ENCODE results near the gene OR2Z1. TPM values are rescaled to one million over a fixed set of nuclear protein-coding genes. Genes with fewer than 3 reads are reported as not detected.
"Not testable (repeated sequence)": the region's sequence is repeated elsewhere in the genome, so short reads cannot be mapped to it uniquely, and the experiment has no call there.

The OR2Z1 gene
- total RNA-seq, 4 donors from 2014 or later = not detected

- Histone ChIP-seq H3K9me3 (no peaks in the 10 kb centered on the region), H3K4me1 (no peaks in the 10 kb centered on the region), H3K27me3 (peaks cover 0 to 19% (median 0%) of the 10 kb centered on the region in 4 donors), H3K4me3 (no peak overlapping the region), H3K27ac (no peak overlapping the region), H3K36me3 (no peaks in the 10 kb centered on the region)
- WGBS, 2 donors = 54 to 55% methylated on average over 7 of the region's 7 CpGs
- TF ChIP-seq CTCF (IDR thresholded peaks at IDR 0.05) = no peak
- TF ChIP-seq POLR2A (IDR thresholded peaks at IDR 0.05) = no peak
- intact Hi-C loops (cut with DNase I) = no loop called here
- no peak for DNase-seq
Observed at GRCh38 chr19:8703223-8703622, 18.2 kb upstream of the OR2Z1 start.

GRCh38 chr19:8705304-8705703 is 16.1 kb upstream of the OR2Z1 start:
- H3K4me3 ChIP-seq; H3K27ac ChIP-seq; H3K9me3 ChIP-seq; H3K36me3 ChIP-seq; intact Hi-C loops (cut with DNase I); H3K4me1 ChIP-seq; H3K27me3 ChIP-seq; DNase-seq: not testable (repeated sequence)
- WGBS, 2 donors = 27 to 55% methylated on average over 3 of the region's 3 CpGs

- 7 to 18% methylated on average over 5 of the region's 5 CpGs for WGBS, 2 donors
- Histone ChIP-seq H3K27me3 (peaks cover 0 to 3% (median 0%) of the 10 kb centered on the region in 4 donors), H3K27ac (no peak overlapping the region), H3K36me3 (no peaks in the 10 kb centered on the region), H3K4me3 (no peak overlapping the region), H3K4me1 (no peaks in the 10 kb centered on the region), H3K9me3 (no peaks in the 10 kb centered on the region)
- no peak for DNase-seq
- intact Hi-C loops (cut with DNase I) = no loop called here
- TF ChIP-seq POLR2A (IDR thresholded peaks at IDR 0.05) = no peak
- no peak for TF ChIP-seq CTCF (IDR thresholded peaks at IDR 0.05)
Observed at GRCh38 chr19:8705742-8706141, 15.7 kb upstream of the OR2Z1 start.

GRCh38 chr19:8710337-8710736 is 11.1 kb upstream of the OR2Z1 start:
- H3K27me3 ChIP-seq; H3K4me1 ChIP-seq; H3K36me3 ChIP-seq; H3K27ac ChIP-seq; intact Hi-C loops (cut with DNase I); DNase-seq; H3K4me3 ChIP-seq; H3K9me3 ChIP-seq: not testable (repeated sequence)
- 75 to 84% methylated on average over 7 of the region's 7 CpGs for WGBS, 2 donors

GRCh38 chr19:8722032-8722431 is 598 bp downstream of the OR2Z1 start:
- TF ChIP-seq CTCF (IDR thresholded peaks at IDR 0.05) (no peak), POLR2A (IDR thresholded peaks at IDR 0.05) (no peak)

GRCh38 chr19:8724276-8724675 is 2.8 kb downstream of the OR2Z1 start:
- H3K27me3 ChIP-seq = peaks cover 0 to 21% (median 0%) of the 10 kb centered on the region in 4 donors
- H3K4me1 ChIP-seq = no peaks in the 10 kb centered on the region
- no peaks in the 10 kb centered on the region for H3K36me3 ChIP-seq
- TF ChIP-seq POLR2A (IDR thresholded peaks at IDR 0.05) = no peak
- TF ChIP-seq CTCF (IDR thresholded peaks at IDR 0.05) = no peak
- intact Hi-C loops (cut with DNase I) = no loop called here
- no peaks in the 10 kb centered on the region for H3K9me3 ChIP-seq
- DNase-seq = no peak
- H3K27ac ChIP-seq = no peak overlapping the region
- H3K4me3 ChIP-seq = no peak overlapping the region
- WGBS, 2 donors = 53 to 54% methylated on average over 3 of the region's 3 CpGs

More at GRCh38 chr19:8722032-8722431, 598 bp downstream of the OR2Z1 start:
- no peak for DNase-seq
- Histone ChIP-seq H3K36me3 (no peaks in the 10 kb centered on the region), H3K4me3 (no peak overlapping the region), H3K27ac (no peak overlapping the region), H3K4me1 (no peaks in the 10 kb centered on the region), H3K27me3 (peaks cover 0 to 21% (median 0%) of the 10 kb centered on the region in 4 donors), H3K9me3 (peaks cover 0 to 9% (median 0%) of the 10 kb centered on the region in 3 donors)
- WGBS, 2 donors = 39 to 57% methylated on average over 2 of the region's 2 CpGs
- intact Hi-C loops (cut with DNase I) = no loop called here
